Duodenal mucosa (tissue), 2 donors: ENCODE results near the gene CAPZB.

Source experiments
- H3K27ac ChIP-seq: one replicate; pipeline ENCODE4 v1.7.0; 2013; ENCODE audit warnings: low read depth, low read length
- H3K27me3 ChIP-seq, 2 donors: one replicate each; pipeline ENCODE4 v1.7.0; 2013; ENCODE audit warnings: low read length in 2 of 2, control low read depth in 1 of 2; ENCODE audit not compliant: insufficient read depth in 2 of 2, control insufficient read depth in 1 of 2
- H3K36me3 ChIP-seq, 2 donors: one replicate each; pipeline ENCODE4 v1.7.0; 2013; ENCODE audit warnings: low read length in 2 of 2, control low read depth in 1 of 2; ENCODE audit not compliant: insufficient read depth in 2 of 2, control insufficient read depth in 1 of 2
- H3K4me1 ChIP-seq, 2 donors: one replicate each; pipeline ENCODE4 v1.7.0; 2013; ENCODE audit warnings: low read length in 2 of 2, control low read depth in 1 of 2; ENCODE audit not compliant: insufficient read depth in 2 of 2, control insufficient read depth in 1 of 2
- H3K4me3 ChIP-seq, 2 donors: one replicate each; pipeline ENCODE4 v1.7.0; 2013; ENCODE audit warnings: low read length in 2 of 2, low read depth in 1 of 2
- H3K9ac ChIP-seq, 2 donors: one replicate each; pipeline ENCODE4 v1.7.0; 2013; ENCODE audit warnings: low read length in 2 of 2, low read depth in 1 of 2
- H3K9me3 ChIP-seq, 2 donors: one replicate each; pipeline ENCODE4 v1.7.0; 2013; ENCODE audit warnings: low read length in 2 of 2, control low read depth in 1 of 2; ENCODE audit not compliant: control insufficient read depth in 1 of 2

CAPZB gene

GRCh38 chr1:19401535-19401889, 83.8 kb downstream of the CAPZB start:
- peaks cover 4 to 40% of the 10 kb centered on the region in 2 donors for H3K36me3 ChIP-seq
- no peak overlapping the region for H3K27ac ChIP-seq
- no peaks in the 10 kb centered on the region for H3K9me3 ChIP-seq
- peak overlapping the region in 1 of 2 donors; percentile 5 for H3K9ac ChIP-seq
- no peak overlapping the region for H3K4me3 ChIP-seq
- H3K27me3 ChIP-seq, result no peaks in the 10 kb centered on the region
- H3K4me1 ChIP-seq, result peaks cover 28 to 40% of the 10 kb centered on the region in 2 donors

- peaks cover 4 to 39% of the 10 kb centered on the region in 2 donors for H3K36me3 ChIP-seq
- peak overlapping the region in 1 of 2 donors; percentile 5 for H3K9ac ChIP-seq
- no peaks in the 10 kb centered on the region for H3K9me3 ChIP-seq
- H3K4me3 ChIP-seq, result no peak overlapping the region
- no peak overlapping the region for H3K27ac ChIP-seq
- no peaks in the 10 kb centered on the region for H3K27me3 ChIP-seq
- H3K4me1 ChIP-seq, result peaks cover 25 to 40% of the 10 kb centered on the region in 2 donors
Observed at GRCh38 chr1:19400875-19401534, 84.3 kb downstream of the CAPZB start.

- Histone ChIP-seq H3K4me1 (peaks cover 25 to 40% of the 10 kb centered on the region in 2 donors), H3K9ac (no peak overlapping the region), H3K9me3 (no peaks in the 10 kb centered on the region), H3K27me3 (no peaks in the 10 kb centered on the region), H3K4me3 (no peak overlapping the region), H3K27ac (peak overlapping the region; percentile 22), H3K36me3 (peaks cover 4 to 45% of the 10 kb centered on the region in 2 donors)
Observed at GRCh38 chr1:19400192-19400611, 85.1 kb downstream of the CAPZB start.

GRCh38 chr1:19398309-19398760, 87.0 kb downstream of the CAPZB start:
- Histone ChIP-seq H3K27me3 (no peaks in the 10 kb centered on the region), H3K4me3 (no peak overlapping the region), H3K9me3 (no peaks in the 10 kb centered on the region), H3K27ac (no peak overlapping the region), H3K4me1 (peaks cover 17 to 33% of the 10 kb centered on the region in 2 donors), H3K9ac (no peak overlapping the region), H3K36me3 (peaks cover 4 to 40% of the 10 kb centered on the region in 2 donors)

GRCh38 chr1:19397217-19397945, 88.0 kb downstream of the CAPZB start:
- Histone ChIP-seq H3K4me1 (peaks cover 22 to 32% of the 10 kb centered on the region in 2 donors), H3K9me3 (no peaks in the 10 kb centered on the region), H3K9ac (no peak overlapping the region), H3K4me3 (no peak overlapping the region), H3K36me3 (peaks cover 4 to 35% of the 10 kb centered on the region in 2 donors), H3K27ac (no peak overlapping the region), H3K27me3 (no peaks in the 10 kb centered on the region)

GRCh38 chr1:19396280-19396679, 89.1 kb downstream of the CAPZB start:
- no peak overlapping the region for H3K9ac ChIP-seq
- H3K27me3 ChIP-seq, result no peaks in the 10 kb centered on the region
- peaks cover 21 to 27% of the 10 kb centered on the region in 2 donors for H3K4me1 ChIP-seq
- no peak overlapping the region for H3K27ac ChIP-seq
- H3K36me3 ChIP-seq, result peaks cover 4 to 33% of the 10 kb centered on the region in 2 donors
- no peaks in the 10 kb centered on the region for H3K9me3 ChIP-seq
- H3K4me3 ChIP-seq, result no peak overlapping the region

- Histone ChIP-seq H3K4me1 (peaks cover 19 to 27% of the 10 kb centered on the region in 2 donors), H3K9ac (no peak overlapping the region)
Observed at GRCh38 chr1:19395678-19396192, 89.6 kb downstream of the CAPZB start.

GRCh38 chr1:19393046-19393445, 92.3 kb downstream of the CAPZB start:
- Histone ChIP-seq H3K36me3 (peaks cover 0 to 19% of the 10 kb centered on the region in 2 donors), H3K27ac (no peak overlapping the region), H3K27me3 (no peaks in the 10 kb centered on the region), H3K4me1 (peaks cover 29 to 45% of the 10 kb centered on the region in 2 donors), H3K9me3 (no peaks in the 10 kb centered on the region), H3K4me3 (no peak overlapping the region), H3K9ac (peak overlapping the region in 1 of 2 donors; percentile 7)

More at GRCh38 chr1:19395678-19396192, 89.6 kb downstream of the CAPZB start:
- peaks cover 4 to 33% of the 10 kb centered on the region in 2 donors for H3K36me3 ChIP-seq
- no peak overlapping the region for H3K27ac ChIP-seq
- H3K9me3 ChIP-seq, result no peaks in the 10 kb centered on the region
- H3K27me3 ChIP-seq, result no peaks in the 10 kb centered on the region
- H3K4me3 ChIP-seq, result no peak overlapping the region

GRCh38 chr1:19392221-19392620, 93.1 kb downstream of the CAPZB start:
- H3K9ac ChIP-seq, result no peak overlapping the region
- peaks cover 37 to 49% of the 10 kb centered on the region in 2 donors for H3K4me1 ChIP-seq
- H3K36me3 ChIP-seq, result peaks cover 0 to 14% of the 10 kb centered on the region in 2 donors
- H3K27ac ChIP-seq, result no peak overlapping the region
- H3K4me3 ChIP-seq, result no peak overlapping the region
- H3K9me3 ChIP-seq, result no peaks in the 10 kb centered on the region
- H3K27me3 ChIP-seq, result no peaks in the 10 kb centered on the region

- Histone ChIP-seq H3K4me3 (peak overlapping the region in 1 of 2 donors; percentile 22), H3K9me3 (no peaks in the 10 kb centered on the region), H3K4me1 (peaks cover 44 to 55% of the 10 kb centered on the region in 2 donors)
Observed at GRCh38 chr1:19391596-19391981, 93.8 kb downstream of the CAPZB start.

More at GRCh38 chr1:19391596-19391981, 93.8 kb downstream of the CAPZB start:
- no peaks in the 10 kb centered on the region for H3K27me3 ChIP-seq
- peaks cover 0 to 14% of the 10 kb centered on the region in 2 donors for H3K36me3 ChIP-seq
- peak overlapping the region; percentile 42 for H3K27ac ChIP-seq
- peak overlapping the region; percentile 35 to 53 for H3K9ac ChIP-seq
